Mucosa of stomach (tissue), 1 donor: ENCODE results near the gene CPNE1.

Experiments used
- H3K27me3 ChIP-seq: one replicate; pipeline ENCODE4 v1.7.0; 2013; ENCODE audit warnings: mild to moderate bottlenecking, low read length; ENCODE audit not compliant: control insufficient read depth, insufficient read depth
- H3K36me3 ChIP-seq: one replicate; pipeline ENCODE4 v1.7.0; 2013; ENCODE audit warnings: low read length; ENCODE audit not compliant: control insufficient read depth, insufficient read depth
- H3K4me1 ChIP-seq: one replicate; pipeline ENCODE4 v1.7.0; 2013; ENCODE audit warnings: mild to moderate bottlenecking, low read length; ENCODE audit not compliant: control insufficient read depth, insufficient read depth
- H3K4me3 ChIP-seq: one replicate; pipeline ENCODE4 v1.7.0; 2013; ENCODE audit warnings: low read length
- H3K9ac ChIP-seq: one replicate; pipeline ENCODE4 v1.7.0; 2013; ENCODE audit warnings: mild to moderate bottlenecking, low read length, moderate library complexity
- H3K9me3 ChIP-seq: one replicate; pipeline ENCODE4 v1.7.0; 2013; ENCODE audit warnings: mild to moderate bottlenecking, low read length, moderate library complexity; ENCODE audit not compliant: control insufficient read depth
- donor health status: Pancreatic carcinoma.

The CPNE1 gene

DNA sequence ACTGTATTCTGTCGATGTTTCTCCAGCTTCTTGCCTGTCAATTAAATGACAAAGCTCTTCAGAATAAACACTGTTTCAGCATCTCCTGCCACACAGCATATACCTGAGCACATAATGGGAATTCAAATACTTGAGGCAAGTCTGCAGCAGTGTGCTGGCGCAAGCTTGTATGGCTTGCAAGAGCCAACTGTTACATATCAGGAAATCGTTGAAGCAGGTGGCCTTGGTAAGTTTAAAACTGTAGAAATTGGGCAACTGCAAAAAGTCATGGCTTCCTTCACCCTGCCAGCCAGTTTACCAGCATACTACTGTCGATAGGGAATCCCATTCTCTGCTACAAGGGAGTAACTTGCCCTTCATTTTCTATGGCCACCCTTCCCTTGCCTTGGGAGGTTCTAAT is 23.0 kb downstream of the CPNE1 start:
- Histone ChIP-seq H3K36me3 (no peaks in the 10 kb centered on the region), H3K27me3 (no peaks in the 10 kb centered on the region), H3K9me3 (no peaks in the 10 kb centered on the region), H3K4me1 (no peaks in the 10 kb centered on the region), H3K4me3 (no peak overlapping the region), H3K9ac (no peak overlapping the region)

DNA sequence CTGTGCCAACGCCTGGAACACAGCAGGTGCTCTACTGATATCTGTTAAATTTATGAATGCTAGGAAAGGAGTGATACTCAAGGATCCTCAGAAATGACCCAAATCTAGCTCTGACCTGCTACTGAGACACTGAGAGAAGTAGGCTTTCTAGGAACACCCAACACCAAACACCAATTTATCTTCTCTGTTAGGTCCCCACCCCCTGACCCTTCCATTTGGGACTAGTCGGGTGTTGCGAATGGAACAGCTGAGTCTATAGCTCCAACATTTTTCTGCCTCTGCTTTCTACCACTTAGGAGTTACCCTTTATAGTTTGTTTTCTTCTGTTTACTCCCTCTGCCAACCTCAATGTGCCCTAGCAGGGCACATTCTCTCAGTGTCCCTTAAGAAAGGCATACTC is 24.0 kb downstream of the CPNE1 start:
- Histone ChIP-seq H3K4me1 (no peaks in the 10 kb centered on the region), H3K4me3 (no peak overlapping the region), H3K9me3 (no peaks in the 10 kb centered on the region), H3K36me3 (no peaks in the 10 kb centered on the region), H3K9ac (no peak overlapping the region), H3K27me3 (no peaks in the 10 kb centered on the region)

DNA sequence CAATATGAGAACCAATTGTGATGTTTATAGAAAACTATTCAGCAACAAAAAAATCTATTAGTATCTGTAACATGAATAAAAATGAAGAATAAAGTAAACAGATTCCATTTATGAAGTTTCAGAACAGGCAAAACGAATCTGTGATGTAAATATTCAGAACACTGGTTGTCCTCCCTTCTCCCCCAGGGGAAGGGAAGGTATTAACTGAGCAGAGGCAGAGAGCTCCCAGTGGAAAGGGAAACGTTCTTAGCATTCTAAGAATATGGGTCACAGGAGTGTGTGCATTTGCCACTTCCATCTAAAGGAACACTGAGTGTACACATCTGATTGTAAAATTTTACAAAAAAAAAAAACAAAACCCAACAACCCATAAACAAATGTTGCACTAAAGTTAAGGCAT is 25.9 kb downstream of the CPNE1 start:
- Histone ChIP-seq H3K4me3 (no peak overlapping the region), H3K9me3 (no peaks in the 10 kb centered on the region), H3K36me3 (no peaks in the 10 kb centered on the region), H3K27me3 (no peaks in the 10 kb centered on the region), H3K4me1 (no peaks in the 10 kb centered on the region), H3K9ac (no peak overlapping the region)

DNA sequence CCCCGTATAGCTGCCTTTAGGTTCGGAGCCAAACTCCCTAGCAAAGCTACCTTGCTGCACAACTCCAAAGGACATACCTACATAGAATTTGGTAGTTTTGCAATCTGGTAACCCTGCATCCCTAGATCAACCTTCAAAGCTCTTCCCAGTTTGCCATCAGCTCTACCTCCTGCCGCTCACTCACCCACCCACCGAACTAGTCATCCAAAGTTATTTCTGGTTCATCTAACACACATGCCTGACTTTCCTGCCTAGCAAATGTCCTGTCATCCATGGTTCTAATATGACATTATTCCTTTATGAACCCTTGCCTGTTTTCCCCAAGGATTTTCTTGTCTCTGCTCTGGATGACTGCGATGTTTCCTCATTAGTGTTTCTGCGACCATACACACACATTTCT is 27.4 kb downstream of the CPNE1 start:
- H3K9me3 ChIP-seq = no peaks in the 10 kb centered on the region
- no peaks in the 10 kb centered on the region for H3K4me1 ChIP-seq
- no peaks in the 10 kb centered on the region for H3K27me3 ChIP-seq
- no peak overlapping the region for H3K4me3 ChIP-seq
- H3K36me3 ChIP-seq = no peaks in the 10 kb centered on the region
- H3K9ac ChIP-seq = no peak overlapping the region

DNA sequence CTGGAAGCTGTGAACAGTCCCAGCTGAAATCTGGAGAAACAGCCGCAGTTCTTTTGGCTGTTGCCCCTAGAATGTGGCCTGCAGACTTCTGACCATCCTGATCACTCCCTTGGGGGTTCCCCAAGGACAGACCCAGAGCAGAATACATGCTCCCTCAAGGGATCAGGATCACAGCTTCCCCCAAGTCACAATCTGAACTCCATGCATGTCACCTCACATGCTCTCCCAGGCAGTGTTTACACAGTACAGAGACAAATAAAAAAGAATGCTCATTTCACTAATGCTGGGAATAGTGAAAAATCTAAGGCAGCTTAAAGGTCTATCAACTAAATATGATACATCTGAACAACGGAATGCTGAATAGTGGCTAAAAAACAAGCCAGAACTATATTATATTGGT is 28.6 kb downstream of the CPNE1 start:
- Histone ChIP-seq H3K36me3 (peaks cover under 1% of the 10 kb centered on the region), H3K4me3 (no peak overlapping the region), H3K9me3 (no peaks in the 10 kb centered on the region), H3K4me1 (no peaks in the 10 kb centered on the region), H3K27me3 (no peaks in the 10 kb centered on the region), H3K9ac (no peak overlapping the region)

DNA sequence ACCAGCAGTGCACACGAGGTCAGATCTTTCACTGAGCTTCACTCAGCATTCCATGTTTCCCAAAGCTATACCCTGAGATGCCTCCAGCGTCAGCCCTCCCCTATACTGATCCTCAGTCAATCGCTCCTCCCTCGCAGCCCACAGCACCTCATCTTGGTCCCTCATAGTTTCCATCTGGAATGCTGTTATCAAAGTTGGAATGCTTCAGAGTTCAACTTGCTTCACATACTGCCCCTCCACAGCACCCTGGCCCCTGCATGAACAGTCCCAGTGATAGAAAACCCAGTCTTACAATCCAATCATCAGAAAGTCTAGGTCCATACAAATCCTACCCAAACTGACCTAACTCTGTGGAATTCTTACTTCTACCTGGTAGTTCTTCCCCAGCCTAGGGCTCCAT is 29.0 kb downstream of the CPNE1 start:
- H3K4me3 ChIP-seq = no peak overlapping the region
- no peaks in the 10 kb centered on the region for H3K9me3 ChIP-seq
- H3K27me3 ChIP-seq = no peaks in the 10 kb centered on the region
- no peak overlapping the region for H3K9ac ChIP-seq
- no peaks in the 10 kb centered on the region for H3K4me1 ChIP-seq
- H3K36me3 ChIP-seq = peaks cover 4% of the 10 kb centered on the region

- no peak overlapping the region for H3K9ac ChIP-seq
- H3K36me3 ChIP-seq = peaks cover 7% of the 10 kb centered on the region
- H3K4me1 ChIP-seq = no peaks in the 10 kb centered on the region
- no peaks in the 10 kb centered on the region for H3K27me3 ChIP-seq
- no peak overlapping the region for H3K4me3 ChIP-seq
- no peaks in the 10 kb centered on the region for H3K9me3 ChIP-seq
These were observed 32.1 kb downstream of the CPNE1 start for GRCh38 chr20:35632539-35633115.

GRCh38 chr20:35630636-35631035 is 34.1 kb downstream of the CPNE1 start:
- H3K4me1 ChIP-seq = no peaks in the 10 kb centered on the region
- no peaks in the 10 kb centered on the region for H3K27me3 ChIP-seq
- H3K9ac ChIP-seq = no peak overlapping the region
- H3K4me3 ChIP-seq = no peak overlapping the region
- H3K36me3 ChIP-seq = peaks cover 7% of the 10 kb centered on the region
- H3K9me3 ChIP-seq = no peaks in the 10 kb centered on the region

DNA sequence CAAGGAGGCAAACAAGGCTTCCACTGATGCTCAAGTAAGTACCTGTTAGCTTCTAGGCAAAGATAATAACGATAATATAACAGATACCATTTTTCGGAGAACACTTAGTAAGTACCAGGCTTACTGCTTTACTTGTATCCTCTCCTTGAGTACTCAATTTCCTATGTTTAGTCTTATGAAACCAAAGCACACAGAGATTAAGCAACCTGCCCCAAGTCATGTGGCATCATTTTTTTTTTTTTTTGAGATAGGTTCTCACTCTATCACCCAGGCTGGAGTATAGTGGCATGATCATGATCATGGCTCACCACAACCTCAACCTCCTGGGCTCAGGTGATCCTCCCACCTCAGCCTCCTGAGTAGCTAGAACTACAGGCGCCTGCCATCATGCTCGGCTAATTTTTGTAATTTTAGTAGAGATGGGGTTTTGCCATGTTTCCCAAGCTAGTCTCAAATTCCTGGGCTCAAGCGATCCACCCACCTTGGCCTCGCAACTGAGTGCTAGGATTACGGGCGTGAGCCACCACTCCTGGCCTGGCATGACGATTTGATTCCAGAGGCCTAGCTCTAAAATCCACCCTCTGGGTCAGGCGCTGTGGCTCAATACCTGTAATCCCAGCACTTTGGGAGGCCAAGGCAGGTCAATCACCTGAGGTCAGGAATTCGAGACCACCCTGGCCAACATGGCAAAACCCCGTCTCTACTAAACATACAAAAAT is 35.1 kb downstream of the CPNE1 start:
- H3K4me3 ChIP-seq = no peak overlapping the region
- peaks cover 7% of the 10 kb centered on the region for H3K36me3 ChIP-seq
- no peaks in the 10 kb centered on the region for H3K9me3 ChIP-seq
- H3K4me1 ChIP-seq = no peaks in the 10 kb centered on the region
- no peak overlapping the region for H3K9ac ChIP-seq
- H3K27me3 ChIP-seq = no peaks in the 10 kb centered on the region

- peaks cover 7% of the 10 kb centered on the region for H3K36me3 ChIP-seq
- no peaks in the 10 kb centered on the region for H3K4me1 ChIP-seq
- H3K27me3 ChIP-seq = no peaks in the 10 kb centered on the region
- H3K9me3 ChIP-seq = no peaks in the 10 kb centered on the region
- no peak overlapping the region for H3K9ac ChIP-seq
- H3K4me3 ChIP-seq = no peak overlapping the region
These were observed 37.6 kb downstream of the CPNE1 start for GRCh38 chr20:35627121-35627520.

- no peaks in the 10 kb centered on the region for H3K27me3 ChIP-seq
- H3K4me1 ChIP-seq = no peaks in the 10 kb centered on the region
- H3K9ac ChIP-seq = no peak overlapping the region
- no peaks in the 10 kb centered on the region for H3K9me3 ChIP-seq
- H3K36me3 ChIP-seq = peaks cover 7% of the 10 kb centered on the region
- no peak overlapping the region for H3K4me3 ChIP-seq
These were observed 38.2 kb downstream of the CPNE1 start for GRCh38 chr20:35626386-35627001.

- no peak overlapping the region for H3K4me3 ChIP-seq
- no peak overlapping the region for H3K9ac ChIP-seq
- H3K27me3 ChIP-seq = no peaks in the 10 kb centered on the region
- H3K9me3 ChIP-seq = no peaks in the 10 kb centered on the region
- no peaks in the 10 kb centered on the region for H3K4me1 ChIP-seq
- H3K36me3 ChIP-seq = peaks cover 3% of the 10 kb centered on the region
These were observed 38.9 kb downstream of the CPNE1 start for GRCh38 chr20:35625584-35626385.
